Measurements from ENCODE around the gene NBPF11.
"Not testable (repeated sequence)": the region's sequence is repeated elsewhere in the genome, so short reads cannot be mapped to it uniquely, and the experiment has no call there.

GRCh38 chr1:148196949-148197348, 44.9 kb upstream of the NBPF11 start:
- TF ChIP-seq, protein P1, sequence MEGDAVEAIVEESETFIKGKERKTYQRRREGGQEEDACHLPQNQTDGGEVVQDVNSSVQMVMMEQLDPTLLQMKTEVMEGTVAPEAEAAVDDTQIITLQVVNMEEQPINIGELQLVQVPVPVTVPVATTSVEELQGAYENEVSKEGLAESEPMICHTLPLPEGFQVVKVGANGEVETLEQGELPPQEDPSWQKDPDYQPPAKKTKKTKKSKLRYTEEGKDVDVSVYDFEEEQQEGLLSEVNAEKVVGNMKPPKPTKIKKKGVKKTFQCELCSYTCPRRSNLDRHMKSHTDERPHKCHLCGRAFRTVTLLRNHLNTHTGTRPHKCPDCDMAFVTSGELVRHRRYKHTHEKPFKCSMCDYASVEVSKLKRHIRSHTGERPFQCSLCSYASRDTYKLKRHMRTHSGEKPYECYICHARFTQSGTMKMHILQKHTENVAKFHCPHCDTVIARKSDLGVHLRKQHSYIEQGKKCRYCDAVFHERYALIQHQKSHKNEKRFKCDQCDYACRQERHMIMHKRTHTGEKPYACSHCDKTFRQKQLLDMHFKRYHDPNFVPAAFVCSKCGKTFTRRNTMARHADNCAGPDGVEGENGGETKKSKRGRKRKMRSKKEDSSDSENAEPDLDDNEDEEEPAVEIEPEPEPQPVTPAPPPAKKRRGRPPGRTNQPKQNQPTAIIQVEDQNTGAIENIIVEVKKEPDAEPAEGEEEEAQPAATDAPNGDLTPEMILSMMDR (IDR thresholded peaks at IDR 0.05) = not testable (repeated sequence)
- not testable (repeated sequence) for TF ChIP-seq POLR2A, EP300, POLR2AphosphoS5 (IDR thresholded peaks at IDR 0.05)
